NCI-H1417 (cell line): ENCODE data around the gene URI1.
A peak's percentile ranks its signal among the peaks of the same experiment; 100 is the strongest.

ENCODE experiments used
- DNase-seq, 3 experiments: peaks; one replicate each; lab custom pipeline; 2025; lab: John Stamatoyannopoulos, UW

Gene URI1

GRCh38 chr19:30059741-30060457 is 117.9 kb downstream of the URI1 start:
- DNase-seq = no peak

- DNase-seq = no peak
Observed at GRCh38 chr19:30060531-30061222, 118.6 kb downstream of the URI1 start.

- no peak for DNase-seq
Observed at GRCh38 chr19:30061223-30062064, 119.4 kb downstream of the URI1 start.

- DNase-seq = no peak
Observed at GRCh38 chr19:30062065-30062906, 120.2 kb downstream of the URI1 start.

- no peak for DNase-seq
Observed at GRCh38 chr19:30062907-30063649, 121.0 kb downstream of the URI1 start.

GRCh38 chr19:30063650-30064347 is 121.8 kb downstream of the URI1 start:
- DNase-seq = peak in 1 of 3 experiments; percentile 29

- DNase-seq = peak in 2 of 3 experiments; percentile 41 to 45
Observed at GRCh38 chr19:30064348-30064699, 122.3 kb downstream of the URI1 start.

- no peak for DNase-seq
Observed at GRCh38 chr19:30064771-30065494, 122.9 kb downstream of the URI1 start.

GRCh38 chr19:30065680-30066606 is 123.9 kb downstream of the URI1 start:
- no peak for DNase-seq
